Upper lobe of right lung (tissue), 1 donor: ENCODE results near the gene UPF1. TPM values are rescaled to one million over a fixed set of nuclear protein-coding genes. Genes with fewer than 3 reads are reported as not detected.
"Not testable (repeated sequence)": the region's sequence is repeated elsewhere in the genome, so short reads cannot be mapped to it uniquely, and the experiment has no call there.

ENCODE experiments used
- ATAC-seq: fragments of 200-7000 bp; cut with Tn5 transposase; one replicate; pipeline ENCODE4 v1.9.1; 2020; ENCODE audit warnings: mild to moderate bottlenecking, moderate library complexity
- DNase-seq: peaks from one replicate; pipeline ENCODE4 v3.0.0-alpha.2; 2020
- H3K27ac ChIP-seq: fragments of 200-600 bp; one replicate; pipeline ENCODE4 v1.8.0; 2022
- H3K27me3 ChIP-seq: fragments of 200-600 bp; one replicate; pipeline ENCODE4 v1.8.0; 2022; ENCODE audit warnings: mild to moderate bottlenecking
- H3K36me3 ChIP-seq: fragments of 200-600 bp; one replicate; pipeline ENCODE4 v1.8.0; 2022
- H3K4me1 ChIP-seq: fragments of 200-600 bp; one replicate; pipeline ENCODE4 v1.8.0; 2022
- H3K4me3 ChIP-seq: fragments of 200-600 bp; one replicate; pipeline ENCODE4 v1.8.0; 2022; ENCODE audit warnings: mild to moderate bottlenecking
- H3K9me3 ChIP-seq: fragments of 200-600 bp; one replicate; pipeline ENCODE4 v1.8.0; 2022
- intact Hi-C: fragments of 100-400 bp; cut with DNase I; formaldehyde crosslinking; loops from one replicate; pipeline ENCODE4 v1.11.0; 2022
- total RNA-seq: library from RNA; stranded (reverse); fragmentation: NEBNext Ultra II Directional; extraction: Animal tissue kit (Norgen Biotek cat#: 25700); gene quantifications from one replicate; pipeline ENCODE4 v1.2.1, GENCODE V29; 2021
- TF ChIP-seq, protein P1 (sequence below): fragments of 200-600 bp; IDR thresholded peaks from one replicate; pipeline ENCODE4 v1.8.0; 2022; ENCODE audit warnings: antibody characterized with exemption
- donor health status: DM: no; HTN: yes; CAD: no; lungs with severe emphysema.

UPF1 gene
- total RNA-seq, 1 donor from 2014 or later: 80.8 TPM

DNA sequence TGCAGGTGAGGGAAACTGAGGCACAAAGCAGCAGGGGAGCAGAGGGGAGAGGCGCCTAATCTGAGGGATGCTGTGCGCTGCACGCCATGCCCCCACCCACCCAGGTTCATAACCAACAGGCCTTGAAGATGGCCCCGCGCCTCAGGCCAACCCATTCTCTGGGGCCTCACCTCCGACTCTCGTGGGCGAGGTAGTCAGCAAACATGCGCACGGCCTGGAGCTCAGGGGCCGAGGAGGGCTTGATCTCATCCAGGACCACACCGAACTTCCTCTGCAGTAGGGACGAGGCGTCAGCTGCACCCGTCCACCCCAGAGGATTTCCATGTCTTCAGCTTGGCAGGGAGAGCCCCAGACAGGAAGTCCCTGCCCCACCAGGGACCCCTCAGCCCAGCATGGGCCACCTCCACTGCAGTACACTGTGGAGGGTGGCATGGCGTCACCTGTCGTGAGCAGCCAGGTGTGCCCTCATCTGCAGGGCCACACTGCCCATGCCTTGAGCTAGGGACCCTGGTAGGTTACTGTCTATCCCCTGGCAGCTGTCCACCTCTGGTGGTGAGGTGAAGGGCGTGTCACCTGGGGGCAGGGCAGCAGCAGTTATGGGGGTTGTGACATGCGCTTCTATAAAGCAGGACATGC lies 79.2 kb downstream of the UPF1 start:
- no peaks in the 10 kb centered on the region for H3K4me1 ChIP-seq

DNA sequence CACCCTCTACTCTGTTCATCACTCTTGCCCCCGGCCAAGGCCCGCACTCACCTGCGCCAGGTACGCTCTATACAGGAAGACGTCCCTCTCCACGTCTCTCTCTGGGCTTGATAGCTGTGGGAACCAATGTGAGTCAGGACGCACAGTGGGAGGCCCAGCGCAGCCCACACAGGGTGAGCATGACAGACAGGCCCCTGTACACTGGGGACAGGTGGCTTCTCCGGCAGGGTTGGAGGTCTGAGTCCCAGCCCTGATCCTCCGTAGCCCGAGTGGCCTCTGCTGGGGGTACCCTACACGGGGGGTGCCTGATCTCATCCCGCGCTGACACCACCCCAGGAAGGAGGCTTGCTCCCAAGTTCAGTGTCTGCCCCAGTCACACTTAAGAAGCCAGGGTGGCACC lies 81.2 kb downstream of the UPF1 start:
- Histone ChIP-seq H3K4me3 (no peak overlapping the region), H3K4me1 (peaks cover 8% of the 10 kb centered on the region), H3K27ac (no peak overlapping the region), H3K27me3 (no peaks in the 10 kb centered on the region), H3K9me3 (no peaks in the 10 kb centered on the region), H3K36me3 (peaks cover 50% of the 10 kb centered on the region)
- DNase-seq: no peak
- intact Hi-C loops: no loop called here
- TF ChIP-seq, protein P1, sequence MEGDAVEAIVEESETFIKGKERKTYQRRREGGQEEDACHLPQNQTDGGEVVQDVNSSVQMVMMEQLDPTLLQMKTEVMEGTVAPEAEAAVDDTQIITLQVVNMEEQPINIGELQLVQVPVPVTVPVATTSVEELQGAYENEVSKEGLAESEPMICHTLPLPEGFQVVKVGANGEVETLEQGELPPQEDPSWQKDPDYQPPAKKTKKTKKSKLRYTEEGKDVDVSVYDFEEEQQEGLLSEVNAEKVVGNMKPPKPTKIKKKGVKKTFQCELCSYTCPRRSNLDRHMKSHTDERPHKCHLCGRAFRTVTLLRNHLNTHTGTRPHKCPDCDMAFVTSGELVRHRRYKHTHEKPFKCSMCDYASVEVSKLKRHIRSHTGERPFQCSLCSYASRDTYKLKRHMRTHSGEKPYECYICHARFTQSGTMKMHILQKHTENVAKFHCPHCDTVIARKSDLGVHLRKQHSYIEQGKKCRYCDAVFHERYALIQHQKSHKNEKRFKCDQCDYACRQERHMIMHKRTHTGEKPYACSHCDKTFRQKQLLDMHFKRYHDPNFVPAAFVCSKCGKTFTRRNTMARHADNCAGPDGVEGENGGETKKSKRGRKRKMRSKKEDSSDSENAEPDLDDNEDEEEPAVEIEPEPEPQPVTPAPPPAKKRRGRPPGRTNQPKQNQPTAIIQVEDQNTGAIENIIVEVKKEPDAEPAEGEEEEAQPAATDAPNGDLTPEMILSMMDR: no peak
- ATAC-seq: no peak

More for the DNA sequence above, 79.2 kb downstream of the UPF1 start:
- no peak for ATAC-seq
- TF ChIP-seq, protein P1: no peak
- Histone ChIP-seq H3K4me3 (no peak overlapping the region), H3K27me3 (no peaks in the 10 kb centered on the region), H3K36me3 (peaks cover 66% of the 10 kb centered on the region), H3K9me3 (no peaks in the 10 kb centered on the region), H3K27ac (no peak overlapping the region)
- DNase-seq: no peak
- intact Hi-C loops: no loop called here

DNA sequence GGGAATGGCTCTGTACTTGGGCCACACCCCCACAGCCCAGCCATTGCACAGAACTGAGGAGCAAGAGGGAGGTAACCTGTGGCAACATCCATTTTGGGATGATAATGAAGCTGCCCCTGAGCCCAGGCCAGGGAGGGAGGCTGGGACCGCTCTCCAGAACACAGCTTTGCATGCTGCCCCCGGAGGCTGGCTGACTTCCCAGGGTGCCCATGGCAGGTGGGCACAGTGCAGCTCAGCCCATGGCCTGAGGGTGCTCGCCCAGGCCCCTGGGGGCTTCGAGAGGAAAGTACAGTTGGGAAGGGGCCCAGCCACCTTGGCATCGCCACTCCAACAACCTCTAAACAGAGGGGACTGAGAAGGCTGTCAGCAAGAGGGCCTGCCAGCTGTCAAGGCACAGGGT lies 81.7 kb downstream of the UPF1 start:
- intact Hi-C loops: no loop called here
- H3K27ac ChIP-seq: no peak overlapping the region
- H3K4me1 ChIP-seq: peaks cover 12% of the 10 kb centered on the region
- no peak for ATAC-seq
- H3K9me3 ChIP-seq: no peaks in the 10 kb centered on the region
- no peak overlapping the region for H3K4me3 ChIP-seq
- TF ChIP-seq, protein P1: no peak
- H3K36me3 ChIP-seq: peaks cover 48% of the 10 kb centered on the region
- no peaks in the 10 kb centered on the region for H3K27me3 ChIP-seq
- no peak for DNase-seq

DNA sequence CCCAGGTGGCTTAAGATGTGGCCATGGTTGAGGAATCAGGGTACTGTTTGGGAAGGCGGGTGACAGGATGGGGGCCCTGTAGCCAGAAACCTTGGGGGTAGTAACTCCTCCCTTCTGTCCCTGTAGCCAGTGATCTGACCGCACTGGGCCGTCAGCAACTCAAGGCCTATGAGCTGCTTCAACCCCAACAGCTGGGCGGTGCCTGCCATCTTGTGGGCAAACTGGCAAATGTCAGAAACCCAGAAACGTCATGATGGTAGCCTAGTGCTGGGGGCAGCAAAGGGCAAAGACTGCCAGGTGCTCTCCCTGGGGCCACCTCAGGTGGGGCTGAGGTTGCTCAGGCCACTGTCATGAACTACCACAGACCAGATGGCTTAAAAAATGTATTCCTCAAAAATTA lies 83.9 kb downstream of the UPF1 start:
- H3K27me3 ChIP-seq: no peaks in the 10 kb centered on the region
- peaks cover 20% of the 10 kb centered on the region for H3K4me1 ChIP-seq
- H3K9me3 ChIP-seq: no peaks in the 10 kb centered on the region
- no peak for DNase-seq
- ATAC-seq: no peak
- no peak overlapping the region for H3K4me3 ChIP-seq
- TF ChIP-seq, protein P1: peak; percentile 33
- no peak overlapping the region for H3K27ac ChIP-seq
- intact Hi-C loops: no loop called here
- H3K36me3 ChIP-seq: peaks cover 38% of the 10 kb centered on the region

DNA sequence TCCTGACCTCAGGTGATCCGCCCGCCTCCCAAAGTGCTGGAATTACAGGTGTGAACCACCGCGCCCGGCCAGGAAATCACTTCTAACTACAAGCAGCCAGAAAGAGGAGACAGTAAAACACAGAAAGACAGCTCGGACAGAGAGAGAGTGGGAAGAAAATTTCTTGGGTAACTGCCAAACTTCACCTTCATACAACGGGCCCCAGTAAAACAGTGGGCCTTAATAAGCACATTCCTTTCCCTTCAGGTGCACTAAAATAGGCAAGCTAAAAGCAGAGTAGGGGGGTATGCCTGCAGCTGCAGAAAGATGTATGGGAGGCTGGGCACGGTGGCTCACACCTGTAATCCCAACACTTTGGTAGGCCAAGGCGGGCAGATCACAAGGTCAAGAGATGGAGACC lies 85.8 kb downstream of the UPF1 start:
- ATAC-seq, DNase-seq, H3K4me3 ChIP-seq, H3K9me3 ChIP-seq, H3K27ac ChIP-seq, H3K27me3 ChIP-seq, intact Hi-C loops: not testable (repeated sequence)
- Histone ChIP-seq H3K4me1 (peaks cover 23% of the 10 kb centered on the region), H3K36me3 (peaks cover 40% of the 10 kb centered on the region)

Other genes with a start within 250 kb of the UPF1 start
- 57.1 TPM for gene REX1BD, start 243.2 kb upstream of the UPF1 start, total RNA-seq
- 23.4 TPM for gene CRLF1, start 225.2 kb upstream of the UPF1 start, total RNA-seq
- gene TMEM59L, start 219.1 kb upstream of the UPF1 start, total RNA-seq: 2.2 TPM
- gene KLHL26, start 194.9 kb upstream of the UPF1 start, total RNA-seq: 11.8 TPM
- 13.8 TPM for gene CRTC1, start 148.3 kb upstream of the UPF1 start, total RNA-seq
- gene COMP, start 40.7 kb upstream of the UPF1 start, total RNA-seq: 9.7 TPM
- gene CERS1, start 64.2 kb downstream of the UPF1 start, total RNA-seq: not detected
- gene COPE, start 87.4 kb downstream of the UPF1 start, total RNA-seq: 141 TPM
- gene DDX49, start 87.8 kb downstream of the UPF1 start, total RNA-seq: 45.9 TPM
- 29.3 TPM for gene HOMER3, start 109.3 kb downstream of the UPF1 start, total RNA-seq
- 75.6 TPM for gene SUGP2, start 201.6 kb downstream of the UPF1 start, total RNA-seq
- gene ARMC6, start 201.6 kb downstream of the UPF1 start, total RNA-seq: 21.7 TPM
- gene SLC25A42, start 232.0 kb downstream of the UPF1 start, total RNA-seq: 12.7 TPM